Measurements from ENCODE around the gene RXFP3. TPM values are rescaled to one million over a fixed set of nuclear protein-coding genes. Genes with fewer than 3 reads are reported as not detected.

Gene RXFP3
- total RNA-seq, 4 donors from 2014 or later, result not detected

DNA sequence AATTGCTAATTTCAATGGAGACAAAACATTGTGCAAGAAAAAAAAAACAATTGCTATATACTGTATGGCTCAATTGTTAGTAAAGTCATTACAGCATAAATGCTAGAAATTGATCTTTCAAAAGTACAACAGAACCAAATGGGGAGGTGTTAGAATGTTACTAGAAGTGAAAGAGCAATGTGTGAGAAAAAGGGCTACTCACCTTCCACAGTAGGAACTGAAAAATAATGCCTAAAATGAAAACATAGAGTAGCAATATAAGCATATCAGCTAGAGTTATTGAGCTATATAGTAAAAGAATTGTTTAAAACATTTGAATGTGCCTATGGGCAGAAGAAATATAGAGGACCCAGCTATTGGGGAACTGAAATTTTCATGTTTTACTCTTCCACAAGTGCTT is 10.9 kb upstream of the RXFP3 start:
- ATAC-seq, result no peak
- TF ChIP-seq, protein P1, sequence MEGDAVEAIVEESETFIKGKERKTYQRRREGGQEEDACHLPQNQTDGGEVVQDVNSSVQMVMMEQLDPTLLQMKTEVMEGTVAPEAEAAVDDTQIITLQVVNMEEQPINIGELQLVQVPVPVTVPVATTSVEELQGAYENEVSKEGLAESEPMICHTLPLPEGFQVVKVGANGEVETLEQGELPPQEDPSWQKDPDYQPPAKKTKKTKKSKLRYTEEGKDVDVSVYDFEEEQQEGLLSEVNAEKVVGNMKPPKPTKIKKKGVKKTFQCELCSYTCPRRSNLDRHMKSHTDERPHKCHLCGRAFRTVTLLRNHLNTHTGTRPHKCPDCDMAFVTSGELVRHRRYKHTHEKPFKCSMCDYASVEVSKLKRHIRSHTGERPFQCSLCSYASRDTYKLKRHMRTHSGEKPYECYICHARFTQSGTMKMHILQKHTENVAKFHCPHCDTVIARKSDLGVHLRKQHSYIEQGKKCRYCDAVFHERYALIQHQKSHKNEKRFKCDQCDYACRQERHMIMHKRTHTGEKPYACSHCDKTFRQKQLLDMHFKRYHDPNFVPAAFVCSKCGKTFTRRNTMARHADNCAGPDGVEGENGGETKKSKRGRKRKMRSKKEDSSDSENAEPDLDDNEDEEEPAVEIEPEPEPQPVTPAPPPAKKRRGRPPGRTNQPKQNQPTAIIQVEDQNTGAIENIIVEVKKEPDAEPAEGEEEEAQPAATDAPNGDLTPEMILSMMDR (IDR thresholded peaks at IDR 0.05), result no peak
- no peak for TF ChIP-seq POLR2AphosphoS5 (IDR thresholded peaks at IDR 0.05)
- TF ChIP-seq EP300 (IDR thresholded peaks at IDR 0.05), result no peak
- TF ChIP-seq POLR2A (IDR thresholded peaks at IDR 0.05), result no peak
- no peaks in the 10 kb centered on the region for H3K27me3 ChIP-seq

DNA sequence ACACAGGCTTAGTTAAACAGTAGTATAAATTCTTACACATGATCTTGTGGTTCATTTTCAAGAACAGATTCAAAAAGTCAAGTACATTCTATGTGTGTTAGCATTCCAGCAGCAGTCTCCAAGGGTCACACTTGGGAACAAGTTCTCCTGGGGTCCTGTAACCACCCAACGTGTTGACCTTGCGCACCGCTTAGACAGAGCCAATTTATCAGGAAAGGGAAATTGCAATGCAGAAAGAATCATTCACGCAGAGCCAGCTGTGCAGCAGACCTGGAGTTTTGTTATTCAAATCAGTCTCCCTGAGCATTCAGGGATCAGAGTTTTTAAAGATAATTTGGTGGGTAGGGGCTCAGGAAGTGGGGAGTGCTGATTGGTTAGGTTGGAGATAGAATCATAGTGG is 8.5 kb upstream of the RXFP3 start:
- WGBS, 2 donors (ENCODE audit: low coverage in 1 of 2), result 57 to 60% methylated on average over 4 of the region's 4 CpGs
- ATAC-seq, result no peak
- TF ChIP-seq EP300 (IDR thresholded peaks at IDR 0.05) (no peak), POLR2A (IDR thresholded peaks at IDR 0.05) (no peak), POLR2AphosphoS5 (IDR thresholded peaks at IDR 0.05) (no peak)
- TF ChIP-seq, protein P1 (IDR thresholded peaks at IDR 0.05), result no peak

More for the DNA sequence above, 10.9 kb upstream of the RXFP3 start:
- H3K36me3 ChIP-seq, result no peaks in the 10 kb centered on the region
- H3K4me3 ChIP-seq, result no peak overlapping the region
- no peaks in the 10 kb centered on the region for H3K4me1 ChIP-seq
- H3K9me3 ChIP-seq, result no peaks in the 10 kb centered on the region
- no peak overlapping the region for H3K27ac ChIP-seq

DNA sequence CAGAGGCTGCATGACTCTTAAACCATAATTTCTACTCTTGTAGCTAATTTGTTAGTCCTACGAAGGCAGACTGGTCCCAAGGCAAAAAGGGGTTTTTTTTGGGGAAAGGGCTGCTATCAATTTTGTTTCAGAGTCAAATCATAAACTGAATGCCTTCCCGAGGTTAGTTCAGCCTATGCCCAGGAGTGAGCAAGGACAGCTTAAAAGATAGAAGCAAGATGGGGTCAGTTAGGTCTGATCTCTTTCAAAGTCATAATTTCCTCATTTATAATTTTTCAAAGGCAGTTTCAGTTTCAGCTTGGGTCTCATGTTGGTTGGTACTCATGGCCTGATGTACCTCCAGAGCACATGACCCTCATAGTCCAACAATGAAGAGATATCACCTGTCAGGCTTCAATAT is 7.9 kb upstream of the RXFP3 start:
- TF ChIP-seq EP300 (IDR thresholded peaks at IDR 0.05) (no peak), POLR2AphosphoS5 (IDR thresholded peaks at IDR 0.05) (no peak), POLR2A (IDR thresholded peaks at IDR 0.05) (no peak)
- TF ChIP-seq, protein P1 (IDR thresholded peaks at IDR 0.05), result no peak
- Histone ChIP-seq H3K27me3 (no peaks in the 10 kb centered on the region), H3K9me3 (no peaks in the 10 kb centered on the region), H3K27ac (no peak overlapping the region), H3K4me3 (no peak overlapping the region), H3K36me3 (no peaks in the 10 kb centered on the region), H3K4me1 (no peaks in the 10 kb centered on the region)
- 73 to 94% methylated on average over 2 of the region's 2 CpGs for WGBS, 2 donors (ENCODE audit: low coverage in 1 of 2)
- no peak for ATAC-seq

More for the DNA sequence above, 8.5 kb upstream of the RXFP3 start:
- no peaks in the 10 kb centered on the region for H3K4me1 ChIP-seq
- H3K27ac ChIP-seq, result no peak overlapping the region
- H3K36me3 ChIP-seq, result no peaks in the 10 kb centered on the region
- no peaks in the 10 kb centered on the region for H3K9me3 ChIP-seq
- H3K27me3 ChIP-seq, result no peaks in the 10 kb centered on the region
- H3K4me3 ChIP-seq, result no peak overlapping the region

DNA sequence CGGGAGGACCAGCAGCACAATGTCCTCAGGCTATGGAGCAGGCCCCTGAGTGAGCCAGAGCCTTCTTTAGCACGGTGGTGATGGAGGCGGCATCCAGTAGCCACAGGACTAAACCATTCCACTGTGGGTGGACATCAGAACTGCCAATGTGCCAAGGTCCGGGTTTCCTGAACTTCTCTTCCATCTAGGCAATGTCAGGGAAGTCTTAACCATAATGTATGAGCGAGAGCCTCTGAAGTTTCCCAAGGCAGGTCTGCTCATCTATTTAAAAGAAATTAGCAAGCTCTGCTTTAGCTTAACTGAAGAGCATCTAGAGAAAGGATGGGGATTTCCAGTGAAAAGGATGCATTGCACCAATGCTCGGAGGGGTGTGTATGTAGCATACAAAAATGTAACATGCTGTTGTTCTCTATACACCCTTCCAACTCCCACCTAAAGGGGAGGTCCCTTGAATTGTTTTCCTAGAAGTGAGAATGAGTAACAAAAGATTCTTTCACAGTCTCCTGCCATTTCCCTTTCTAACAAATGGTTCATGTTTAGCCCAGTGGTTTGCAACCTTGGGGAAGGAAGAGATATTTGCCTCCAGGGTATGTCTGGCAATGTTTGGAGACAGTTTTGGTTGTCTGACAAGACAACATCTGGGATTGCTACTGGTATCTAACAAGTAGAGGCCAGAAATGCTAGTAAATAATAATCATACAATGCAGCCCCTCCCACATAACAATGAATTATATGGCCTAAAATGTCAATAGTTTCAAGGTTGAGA is 6.1 kb upstream of the RXFP3 start:
- WGBS, 2 donors (ENCODE audit: low coverage in 1 of 2), result 90 to 100% methylated on average over 1 of the region's 6 CpGs

More for the DNA sequence above, 6.1 kb upstream of the RXFP3 start:
- Histone ChIP-seq H3K4me1 (no peaks in the 10 kb centered on the region), H3K9me3 (no peaks in the 10 kb centered on the region), H3K4me3 (no peak overlapping the region), H3K27ac (no peak overlapping the region), H3K27me3 (no peaks in the 10 kb centered on the region), H3K36me3 (no peaks in the 10 kb centered on the region)
- no peak for TF ChIP-seq POLR2AphosphoS5 (IDR thresholded peaks at IDR 0.05)
- TF ChIP-seq EP300 (IDR thresholded peaks at IDR 0.05), result no peak
- TF ChIP-seq POLR2A (IDR thresholded peaks at IDR 0.05), result no peak
- TF ChIP-seq, protein P1 (IDR thresholded peaks at IDR 0.05), result no peak
- ATAC-seq, result no peak

All from gastroesophageal sphincter (tissue), 4 donors.